Neural progenitor cell (in vitro differentiated cells): Measurements from ENCODE around the gene PERM1. TPM values are rescaled to one million over a fixed set of nuclear protein-coding genes. Genes with fewer than 3 reads are reported as not detected.

ENCODE experiments used
- DNase-seq: peaks from one replicate; pipeline ENCODE4 v3.0.0-alpha.2; 2016; ENCODE audit warnings: low spot score
- H2AFZ ChIP-seq: fragments of 200-600 bp; sonication (generic); replicated peaks from 2 replicates; pipeline ENCODE4 v1.6.1; 2016; ENCODE audit warnings: antibody characterized with exemption
- H3F3A ChIP-seq: fragments of 200-600 bp; sonication (generic); 2 replicates; pipeline ENCODE4 v1.6.1; 2016; ENCODE audit warnings: antibody characterized with exemption, low read depth
- H3K27ac ChIP-seq: fragments of 200-600 bp; sonication (generic); 2 replicates; pipeline ENCODE4 v1.5.1; 2016; ENCODE audit warnings: mild to moderate bottlenecking
- H3K27me3 ChIP-seq: fragments of 200-600 bp; sonication (generic); 2 replicates; pipeline ENCODE4 v1.6.1; 2016; ENCODE audit warnings: mild to moderate bottlenecking, moderate library complexity
- H3K36me3 ChIP-seq: fragments of 200-600 bp; sonication (generic); 2 replicates; pipeline ENCODE4 v1.5.1; 2016
- H3K4me1 ChIP-seq: fragments of 200-600 bp; sonication (generic); 2 replicates; pipeline ENCODE4 v1.6.1; 2016; ENCODE audit warnings: mixed run types
- H3K4me2 ChIP-seq: fragments of 200-600 bp; sonication (generic); 2 replicates; pipeline ENCODE4 v1.6.1; 2016
- H3K4me3 ChIP-seq: fragments of 200-600 bp; sonication (generic); 2 replicates; pipeline ENCODE4 v1.5.1; 2016
- H3K79me2 ChIP-seq: fragments of 200-600 bp; sonication (generic); 2 replicates; pipeline ENCODE4 v1.6.1; 2016; ENCODE audit warnings: low read depth
- H3K9ac ChIP-seq: fragments of 200-600 bp; sonication (generic); 2 replicates; pipeline ENCODE4 v1.6.1; 2016
- H3K9me3 ChIP-seq: fragments of 200-600 bp; sonication (generic); 2 replicates; pipeline ENCODE4 v1.5.1; 2016; ENCODE audit warnings: low read depth
- H4K20me1 ChIP-seq: fragments of 200-600 bp; sonication (generic); 2 replicates; pipeline ENCODE4 v1.6.1; 2016; ENCODE audit warnings: low read depth
- H3K27ac Mint-ChIP-seq: 3 replicates; pipeline ENCODE4 v1.8.0; 2021; ENCODE audit warnings: mixed read lengths
- H3K27me3 Mint-ChIP-seq: 2 replicates; pipeline ENCODE4 v1.8.0; 2022; ENCODE audit warnings: low read depth, mild to moderate bottlenecking, inconsistent platforms, moderate library complexity, mixed read lengths; ENCODE audit not compliant: insufficient read depth
- H3K36me3 Mint-ChIP-seq: 3 replicates; pipeline ENCODE4 v1.8.0; 2021; ENCODE audit warnings: mixed read lengths
- H3K4me1 Mint-ChIP-seq: 3 replicates; pipeline ENCODE4 v1.8.0; 2021; ENCODE audit warnings: mixed read lengths
- H3K4me3 Mint-ChIP-seq: 3 replicates; pipeline ENCODE4 v1.8.0; 2021; ENCODE audit warnings: mild to moderate bottlenecking, moderate library complexity, mixed read lengths
- H3K9me3 Mint-ChIP-seq: 3 replicates; pipeline ENCODE4 v1.8.0; 2020; ENCODE audit warnings: mixed read lengths
- EZH2 ChIP-seq: fragments of 200-600 bp; sonication (generic); IDR thresholded peaks from 2 replicates; pipeline ENCODE4 v1.6.1; 2017; ENCODE audit warnings: antibody characterized with exemption, mild to moderate bottlenecking, moderate library complexity
- EZH2phosphoT487 ChIP-seq: fragments of 200-600 bp; sonication (generic); IDR thresholded peaks from 2 replicates; pipeline ENCODE4 v1.6.1; 2017; ENCODE audit warnings: antibody characterized with exemption
- total RNA-seq: library from RNA; depleted of rRNA; stranded (reverse); fragments of >200 nt; gene quantifications from 2 replicates; pipeline ENCODE4 v1.2.3, GENCODE V29; 2015; ENCODE audit warnings: low replicate concordance
- TF ChIP-seq, protein P1 (sequence below): fragments of 200-600 bp; sonication (generic); IDR thresholded peaks from 2 replicates; pipeline ENCODE4 v1.5.1; 2017; ENCODE audit warnings: antibody characterized with exemption, mild to moderate bottlenecking

PERM1 gene
- total RNA-seq, 1 donor from 2014 or later: not detected

DNA sequence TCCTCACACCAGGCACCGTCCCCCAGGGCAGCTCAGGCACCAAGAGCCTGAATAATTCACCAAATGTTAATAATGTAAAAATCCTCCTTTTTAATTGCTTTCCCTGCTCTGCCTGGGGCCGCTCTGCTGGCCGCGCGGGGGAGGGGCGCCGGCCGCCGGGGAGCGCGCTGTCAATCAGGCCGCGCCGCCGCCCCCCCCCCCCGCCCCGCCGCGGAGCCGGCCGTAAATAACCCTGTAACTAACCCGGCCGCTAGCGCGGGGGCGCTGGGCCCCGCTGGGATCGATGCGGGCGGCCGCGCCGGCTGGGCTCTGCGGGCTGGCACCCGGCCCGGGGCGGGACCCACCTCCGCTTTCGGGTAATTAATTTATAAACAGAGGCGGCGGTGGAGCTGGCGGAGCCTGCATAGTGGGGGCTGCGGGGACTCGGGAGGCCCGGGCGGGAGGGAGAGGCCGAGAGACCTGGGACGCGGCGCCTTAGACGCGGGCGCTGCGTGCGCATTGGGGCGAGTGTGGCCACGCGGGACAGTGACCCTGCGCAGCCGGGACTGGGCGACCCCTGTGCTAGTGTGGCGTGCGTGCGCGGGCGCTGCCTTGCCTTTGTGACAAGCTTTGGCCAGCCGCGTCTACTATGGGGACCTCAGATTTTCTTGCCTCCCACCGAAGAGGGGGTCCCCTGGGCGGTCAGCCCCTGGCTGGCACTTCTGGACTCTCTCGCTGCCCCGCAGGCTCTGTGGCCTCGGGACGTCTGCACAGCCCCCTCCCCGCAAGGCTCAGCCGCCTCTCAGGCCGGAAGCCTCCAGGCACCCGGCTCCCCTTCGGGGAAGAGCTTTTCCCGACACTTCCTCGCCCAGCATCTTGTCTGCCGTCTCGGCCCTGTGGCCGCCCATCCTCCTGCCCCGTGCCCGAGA is 41.5 kb downstream of the PERM1 start:
- H3K4me2 ChIP-seq: peak overlapping the region; percentile 87
- Mint-ChIP-seq H3K36me3 (peaks cover 4% of the 10 kb centered on the region), H3K27me3 (peaks cover 37% of the 10 kb centered on the region), H3K4me3 (peak overlapping the region; percentile 67), H3K27ac (no peak overlapping the region), H3K4me1 (peaks cover 41% of the 10 kb centered on the region), H3K9me3 (peaks cover 2% of the 10 kb centered on the region)
- H2AFZ ChIP-seq: no peak overlapping the region
- H3K9ac ChIP-seq: no peak overlapping the region
- TF ChIP-seq, protein P1, sequence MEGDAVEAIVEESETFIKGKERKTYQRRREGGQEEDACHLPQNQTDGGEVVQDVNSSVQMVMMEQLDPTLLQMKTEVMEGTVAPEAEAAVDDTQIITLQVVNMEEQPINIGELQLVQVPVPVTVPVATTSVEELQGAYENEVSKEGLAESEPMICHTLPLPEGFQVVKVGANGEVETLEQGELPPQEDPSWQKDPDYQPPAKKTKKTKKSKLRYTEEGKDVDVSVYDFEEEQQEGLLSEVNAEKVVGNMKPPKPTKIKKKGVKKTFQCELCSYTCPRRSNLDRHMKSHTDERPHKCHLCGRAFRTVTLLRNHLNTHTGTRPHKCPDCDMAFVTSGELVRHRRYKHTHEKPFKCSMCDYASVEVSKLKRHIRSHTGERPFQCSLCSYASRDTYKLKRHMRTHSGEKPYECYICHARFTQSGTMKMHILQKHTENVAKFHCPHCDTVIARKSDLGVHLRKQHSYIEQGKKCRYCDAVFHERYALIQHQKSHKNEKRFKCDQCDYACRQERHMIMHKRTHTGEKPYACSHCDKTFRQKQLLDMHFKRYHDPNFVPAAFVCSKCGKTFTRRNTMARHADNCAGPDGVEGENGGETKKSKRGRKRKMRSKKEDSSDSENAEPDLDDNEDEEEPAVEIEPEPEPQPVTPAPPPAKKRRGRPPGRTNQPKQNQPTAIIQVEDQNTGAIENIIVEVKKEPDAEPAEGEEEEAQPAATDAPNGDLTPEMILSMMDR: no peak
- TF ChIP-seq EZH2: peak; percentile 81
- peaks cover 26% of the 10 kb centered on the region for H3K4me1 ChIP-seq
- peaks cover 93% of the 10 kb centered on the region for H3K27me3 ChIP-seq
- no peaks in the 10 kb centered on the region for H3K9me3 ChIP-seq
- H3K27ac ChIP-seq: no peak overlapping the region
- H3F3A ChIP-seq: peaks cover 33% of the 10 kb centered on the region
- peak overlapping the region; percentile 35 for H3K4me3 ChIP-seq
- H4K20me1 ChIP-seq: peaks cover 95% of the 10 kb centered on the region
- H3K36me3 ChIP-seq: no peaks in the 10 kb centered on the region
- no peaks in the 10 kb centered on the region for H3K79me2 ChIP-seq
- peak; percentile 77 for DNase-seq

DNA sequence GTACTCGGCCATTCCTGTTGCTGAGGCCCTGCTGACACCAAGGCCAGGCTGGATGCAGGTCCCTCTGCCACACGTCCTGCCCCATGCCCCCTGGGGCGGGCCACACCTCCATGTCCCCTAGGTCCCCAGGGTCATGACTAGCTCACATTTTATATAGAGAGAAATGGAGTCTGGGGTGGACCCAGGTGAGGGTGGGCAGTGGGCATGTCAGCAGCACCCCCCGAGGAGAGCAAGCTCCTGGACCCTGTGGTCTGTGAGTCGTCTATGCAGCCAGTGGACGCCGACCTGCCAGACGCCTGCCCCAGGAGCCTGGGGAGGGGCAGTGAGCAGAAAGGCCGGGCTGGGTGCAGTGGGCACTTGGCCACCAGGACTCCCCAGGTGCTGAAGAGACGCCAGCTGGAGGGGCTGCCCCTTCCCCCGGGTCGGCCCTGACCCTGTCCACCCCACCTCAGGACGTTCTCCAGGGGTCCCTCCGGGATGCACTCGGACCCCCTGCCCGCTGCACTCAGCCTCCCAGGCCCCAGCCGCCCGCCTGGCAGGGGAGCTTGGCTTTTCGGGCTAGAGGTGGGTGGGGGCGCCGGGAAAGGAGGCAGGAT is 42.3 kb downstream of the PERM1 start:
- Histone ChIP-seq H2AFZ (no peak overlapping the region), H3F3A (peaks cover 33% of the 10 kb centered on the region), H4K20me1 (peaks cover 94% of the 10 kb centered on the region), H3K27ac (no peak overlapping the region), H3K27me3 (peaks cover 100% of the 10 kb centered on the region), H3K9me3 (no peaks in the 10 kb centered on the region), H3K4me1 (peaks cover 31% of the 10 kb centered on the region), H3K79me2 (no peaks in the 10 kb centered on the region), H3K4me3 (peak overlapping the region; percentile 35), H3K36me3 (no peaks in the 10 kb centered on the region), H3K4me2 (peak overlapping the region; percentile 87), H3K9ac (no peak overlapping the region)
- Mint-ChIP-seq H3K36me3 (no peaks in the 10 kb centered on the region), H3K4me3 (peak overlapping the region; percentile 60), H3K4me1 (peaks cover 40% of the 10 kb centered on the region), H3K9me3 (peaks cover 2% of the 10 kb centered on the region), H3K27me3 (peaks cover 41% of the 10 kb centered on the region), H3K27ac (no peak overlapping the region)
- TF ChIP-seq EZH2: no peak
- no peak for TF ChIP-seq EZH2phosphoT487
- DNase-seq: no peak

DNA sequence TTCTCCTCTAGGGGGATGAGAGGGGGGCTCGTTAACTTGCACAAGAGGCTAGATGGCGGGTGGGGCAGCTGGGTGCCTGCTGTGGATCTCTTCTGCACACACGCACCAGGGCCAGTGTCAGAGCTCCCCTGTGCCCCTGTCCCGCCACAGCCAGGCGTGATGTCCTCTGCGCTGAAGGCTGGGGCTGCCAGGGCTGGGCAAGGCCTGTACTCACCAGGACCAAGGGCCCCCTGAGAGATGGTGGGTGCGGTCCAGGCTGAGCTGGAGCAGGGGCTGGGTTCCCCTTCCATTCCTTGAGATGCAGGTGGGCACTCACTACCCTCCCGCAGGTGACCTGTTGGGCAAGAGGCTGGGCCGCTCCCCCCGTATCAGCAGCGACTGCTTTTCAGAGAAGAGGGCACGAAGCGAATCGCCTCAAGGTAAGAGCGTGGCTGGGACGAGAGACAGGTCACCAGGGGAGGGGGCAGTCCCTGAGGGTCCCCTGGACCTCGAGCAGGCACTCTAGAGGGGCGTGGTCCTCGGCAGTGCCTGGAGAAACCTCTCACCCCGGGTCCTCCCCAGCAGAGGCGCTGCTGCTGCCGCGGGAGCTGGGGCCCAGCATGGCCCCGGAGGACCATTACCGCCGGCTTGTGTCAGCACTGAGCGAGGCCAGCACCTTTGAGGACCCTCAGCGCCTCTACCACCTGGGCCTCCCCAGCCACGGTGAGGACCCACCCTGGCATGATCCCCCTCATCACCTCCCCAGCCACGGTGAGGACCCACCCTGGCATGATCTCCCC is 43.0 kb downstream of the PERM1 start:
- peaks cover 93% of the 10 kb centered on the region for H3K27me3 ChIP-seq

More for the DNA sequence above, 43.0 kb downstream of the PERM1 start:
- Histone ChIP-seq H3K36me3 (no peaks in the 10 kb centered on the region), H3K4me2 (no peak overlapping the region), H3K4me1 (peaks cover 31% of the 10 kb centered on the region), H3K4me3 (no peak overlapping the region), H4K20me1 (peaks cover 86% of the 10 kb centered on the region), H3K27ac (no peak overlapping the region), H3K9ac (no peak overlapping the region), H3K79me2 (no peaks in the 10 kb centered on the region), H3K9me3 (no peaks in the 10 kb centered on the region), H3F3A (peaks cover 33% of the 10 kb centered on the region), H2AFZ (no peak overlapping the region)
- H3K27ac Mint-ChIP-seq: no peak overlapping the region
- peak overlapping the region; percentile 60 for H3K4me3 Mint-ChIP-seq
- TF ChIP-seq, protein P1: peak; percentile 35
- no peak for TF ChIP-seq EZH2phosphoT487
- peaks cover 33% of the 10 kb centered on the region for H3K4me1 Mint-ChIP-seq
- peak; percentile 72 for DNase-seq
- H3K9me3 Mint-ChIP-seq: peaks cover 2% of the 10 kb centered on the region
- H3K27me3 Mint-ChIP-seq: peaks cover 38% of the 10 kb centered on the region
- no peaks in the 10 kb centered on the region for H3K36me3 Mint-ChIP-seq
